ENCODE data around the gene PARVB. TPM values are rescaled to one million over a fixed set of nuclear protein-coding genes. Genes with fewer than 3 reads are reported as not detected.

Gene PARVB
- total RNA-seq, 4 donors from 2014 or later, result 6.6 to 144 (median 30.1) TPM

DNA sequence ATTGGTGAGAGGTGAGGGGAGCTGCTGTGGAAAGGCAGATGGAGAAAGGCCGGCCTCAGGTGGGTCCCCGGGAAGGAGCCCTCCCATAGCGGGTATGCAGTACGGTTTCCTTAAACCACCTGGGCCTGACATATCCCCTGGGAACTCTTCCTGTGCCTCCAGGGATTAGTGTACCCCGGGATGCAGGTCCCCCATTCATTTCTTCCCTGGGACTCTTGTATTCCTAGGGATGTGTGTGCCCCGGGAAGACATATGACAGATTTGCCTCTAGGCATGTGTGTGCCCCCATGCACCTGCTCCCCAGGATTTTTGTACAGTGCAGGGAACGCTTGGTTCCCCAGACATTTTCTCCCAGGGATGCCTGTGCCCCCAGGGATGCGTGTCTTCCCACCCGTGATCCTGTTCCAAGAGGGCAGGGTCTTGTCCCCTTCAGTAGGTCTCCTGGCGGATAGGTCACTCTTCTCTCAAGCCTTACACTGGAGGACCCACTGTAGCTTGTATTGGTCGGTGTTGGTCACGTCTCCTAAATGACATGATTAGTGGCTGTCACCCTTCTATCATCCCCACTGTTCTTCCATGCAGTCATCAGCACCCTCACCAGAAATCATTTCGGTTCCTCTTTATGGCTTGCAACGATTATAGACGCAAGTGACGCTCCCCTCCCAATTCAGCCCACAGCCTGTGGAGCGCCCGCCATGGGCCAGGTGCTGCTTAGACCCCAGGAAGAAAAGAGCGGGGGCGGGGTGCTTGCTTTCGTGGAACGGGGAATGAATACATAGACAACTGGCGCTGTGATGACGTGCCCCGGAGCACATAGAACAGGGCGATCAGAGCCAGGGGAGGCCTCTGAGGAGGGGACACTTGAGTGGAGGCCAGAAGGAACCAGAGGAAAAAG lies 1.3 kb downstream of the PARVB start:
- peak; percentile 83 for DNase-seq
- H3K4me3 ChIP-seq, result peak overlapping the region; percentile 8 to 67 (median 60)
- 70 to 82% methylated on average over 5 to 26 of the region's 26 CpGs for WGBS, 2 donors (ENCODE audit: low coverage in 1 of 2)
- intact Hi-C loops (cut with DNase I; ENCODE audit: low total_unique reads), result no loop called here
- H3K4me1 ChIP-seq, result peaks cover 3 to 17% (median 10%) of the 10 kb centered on the region in 4 donors
- TF ChIP-seq EP300 (IDR thresholded peaks at IDR 0.05; ENCODE audit: low read depth) (no peak), POLR2A (IDR thresholded peaks at IDR 0.05) (peak; percentile 47), POLR2AphosphoS5 (IDR thresholded peaks at IDR 0.05) (peak in 1 of 3 donors; percentile 66)
- TF ChIP-seq, protein P1, sequence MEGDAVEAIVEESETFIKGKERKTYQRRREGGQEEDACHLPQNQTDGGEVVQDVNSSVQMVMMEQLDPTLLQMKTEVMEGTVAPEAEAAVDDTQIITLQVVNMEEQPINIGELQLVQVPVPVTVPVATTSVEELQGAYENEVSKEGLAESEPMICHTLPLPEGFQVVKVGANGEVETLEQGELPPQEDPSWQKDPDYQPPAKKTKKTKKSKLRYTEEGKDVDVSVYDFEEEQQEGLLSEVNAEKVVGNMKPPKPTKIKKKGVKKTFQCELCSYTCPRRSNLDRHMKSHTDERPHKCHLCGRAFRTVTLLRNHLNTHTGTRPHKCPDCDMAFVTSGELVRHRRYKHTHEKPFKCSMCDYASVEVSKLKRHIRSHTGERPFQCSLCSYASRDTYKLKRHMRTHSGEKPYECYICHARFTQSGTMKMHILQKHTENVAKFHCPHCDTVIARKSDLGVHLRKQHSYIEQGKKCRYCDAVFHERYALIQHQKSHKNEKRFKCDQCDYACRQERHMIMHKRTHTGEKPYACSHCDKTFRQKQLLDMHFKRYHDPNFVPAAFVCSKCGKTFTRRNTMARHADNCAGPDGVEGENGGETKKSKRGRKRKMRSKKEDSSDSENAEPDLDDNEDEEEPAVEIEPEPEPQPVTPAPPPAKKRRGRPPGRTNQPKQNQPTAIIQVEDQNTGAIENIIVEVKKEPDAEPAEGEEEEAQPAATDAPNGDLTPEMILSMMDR (IDR thresholded peaks at IDR 0.05), result no peak
- H3K27me3 ChIP-seq, result peaks cover 10% of the 10 kb centered on the region
- peak overlapping the region; percentile 82 to 87 (median 86) for H3K27ac ChIP-seq
- in situ Hi-C loops (cut with MboI; ENCODE audit: low pct_ligation_motif_present in 1 of 4, low pct_unique_long_range_greater_than_20kb in 1 of 4, low sequenced_read_pairs in 3 of 4), result no loop called here
- H3K9me3 ChIP-seq, result no peaks in the 10 kb centered on the region
- H3K36me3 ChIP-seq, result no peaks in the 10 kb centered on the region

DNA sequence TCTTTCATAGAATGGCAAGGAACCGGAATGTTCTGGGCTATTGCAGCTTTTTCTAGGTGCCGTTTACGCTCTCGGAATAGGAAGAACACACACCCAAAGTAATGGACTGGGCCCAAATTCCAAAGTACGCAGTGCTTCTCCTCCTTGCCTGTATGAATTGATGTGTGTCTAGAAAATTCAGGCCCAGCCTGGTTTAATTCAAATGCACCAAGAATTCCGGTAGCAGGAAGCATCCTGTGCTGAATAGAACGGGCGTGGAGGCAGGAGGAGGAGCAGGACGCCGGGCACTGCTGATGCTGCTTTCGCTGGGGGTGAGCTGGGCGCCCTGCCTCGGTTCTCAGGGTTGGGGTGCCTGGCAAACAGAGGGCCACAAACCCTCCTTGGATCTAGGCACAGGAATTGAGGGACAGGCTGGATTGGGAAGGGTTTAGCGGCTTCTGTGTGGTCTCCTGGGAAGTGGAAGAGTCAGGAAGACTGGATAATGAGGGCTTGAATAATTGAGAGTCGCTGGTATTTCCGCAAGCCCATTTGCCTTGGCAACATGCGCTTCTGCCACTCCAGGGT lies 2.0 kb downstream of the PARVB start:
- H3K27me3 ChIP-seq, result peaks cover 10% of the 10 kb centered on the region
- no peaks in the 10 kb centered on the region for H3K9me3 ChIP-seq
- WGBS, 2 donors (ENCODE audit: low coverage in 1 of 2), result 42 to 64% methylated on average over 9 to 17 of the region's 17 CpGs
- H3K4me3 ChIP-seq, result peak overlapping the region in 2 of 4 donors; percentile 9
- TF ChIP-seq, protein P1 (IDR thresholded peaks at IDR 0.05), result no peak
- TF ChIP-seq EP300 (IDR thresholded peaks at IDR 0.05; ENCODE audit: low read depth), result no peak
- no peak for TF ChIP-seq POLR2AphosphoS5 (IDR thresholded peaks at IDR 0.05)
- no peak for TF ChIP-seq POLR2A (IDR thresholded peaks at IDR 0.05)
- intact Hi-C loops (cut with DNase I; ENCODE audit: low total_unique reads) (no loop called here), in situ Hi-C loops (cut with MboI; ENCODE audit: low pct_ligation_motif_present in 1 of 4, low pct_unique_long_range_greater_than_20kb in 1 of 4, low sequenced_read_pairs in 3 of 4) (no loop called here)
- no peaks in the 10 kb centered on the region for H3K36me3 ChIP-seq
- H3K4me1 ChIP-seq, result peaks cover 3 to 17% (median 10%) of the 10 kb centered on the region in 4 donors
- H3K27ac ChIP-seq, result peak overlapping the region; percentile 82 to 87 (median 86)
- DNase-seq, result no peak

DNA sequence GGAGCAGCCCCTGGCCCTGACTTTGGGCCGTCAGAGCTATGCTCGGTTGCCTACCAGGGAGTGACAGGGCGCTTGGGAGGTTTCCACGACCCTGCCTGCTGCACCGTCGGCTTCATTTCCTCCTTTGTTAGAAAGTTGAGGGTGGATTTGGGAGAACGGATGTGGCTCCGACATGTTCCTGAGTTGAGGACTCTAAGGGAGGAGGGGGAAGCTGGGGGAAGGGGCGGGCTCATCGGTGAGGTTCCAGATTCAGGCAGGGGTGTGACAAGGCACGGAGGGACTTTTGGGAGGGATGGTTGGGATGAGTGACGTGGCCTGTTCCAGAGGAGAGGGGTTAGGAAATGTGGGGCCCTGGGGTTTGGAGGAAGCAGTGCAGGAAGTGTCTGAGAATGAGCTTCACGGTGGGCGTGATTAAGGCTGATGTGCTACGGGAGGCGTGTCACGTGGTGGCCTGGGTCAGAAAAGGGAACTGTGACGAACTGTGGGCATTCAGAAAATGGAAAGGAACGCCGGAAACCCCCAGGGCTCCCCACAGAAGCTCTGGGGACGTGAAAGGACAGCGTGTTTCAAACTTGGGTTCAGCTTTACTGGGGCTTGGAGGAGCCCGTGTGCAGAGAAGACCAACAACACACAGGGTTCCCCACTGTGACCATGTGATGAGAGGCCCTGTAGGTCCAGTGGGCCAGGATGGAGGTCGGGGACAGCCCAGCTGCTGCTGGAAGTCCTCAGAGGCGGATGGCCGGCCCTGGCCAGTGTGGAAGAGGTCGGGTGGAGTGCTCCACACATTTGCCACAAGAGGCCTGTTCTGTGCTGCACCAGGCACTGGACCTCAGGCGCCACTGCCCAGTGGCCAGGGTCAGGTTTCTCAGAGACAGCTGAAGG lies 2.8 kb downstream of the PARVB start:
- Histone ChIP-seq H3K36me3 (no peaks in the 10 kb centered on the region), H3K4me1 (peaks cover 3 to 17% (median 10%) of the 10 kb centered on the region in 4 donors), H3K9me3 (no peaks in the 10 kb centered on the region), H3K27ac (peak overlapping the region; percentile 82 to 87 (median 86)), H3K4me3 (peak overlapping the region in 2 of 4 donors; percentile 9 to 19), H3K27me3 (peaks cover 10% of the 10 kb centered on the region)
- 20 to 56% methylated on average over 4 to 27 of the region's 28 CpGs for WGBS, 2 donors (ENCODE audit: low coverage in 1 of 2)
- TF ChIP-seq EP300 (IDR thresholded peaks at IDR 0.05; ENCODE audit: low read depth), result no peak
- peak; percentile 44 for TF ChIP-seq POLR2A (IDR thresholded peaks at IDR 0.05)
- peak; percentile 42 to 62 (median 43) for TF ChIP-seq POLR2AphosphoS5 (IDR thresholded peaks at IDR 0.05)
- TF ChIP-seq, protein P1 (IDR thresholded peaks at IDR 0.05), result no peak
- DNase-seq, result peak; percentile 87
- in situ Hi-C loops (cut with MboI; ENCODE audit: low pct_ligation_motif_present in 1 of 4, low pct_unique_long_range_greater_than_20kb in 1 of 4, low sequenced_read_pairs in 3 of 4), result no loop called here
- intact Hi-C loops (cut with DNase I; ENCODE audit: low total_unique reads), result no loop called here
